Vagina (tissue), 2 donors: ENCODE results near the gene HSPB3.

ENCODE experiments used
- POLR2A ChIP-seq, 2 donors: fragments of 450-650 bp; IDR thresholded peaks; one replicate each; pipeline ENCODE4 v1.6.1; 2017; ENCODE audit warnings: antibody characterized with exemption in 2 of 2, mild to moderate bottlenecking in 2 of 2, moderate library complexity in 2 of 2
- TF ChIP-seq, protein P1 (sequence below), 3 experiments: fragments of 450-650 bp in 2 of 3; fragments of 200-600 bp in 1 of 3; sonication (generic) in 1 of 3; IDR thresholded peaks; one replicate each; pipeline ENCODE4 v1.5.1; 2017 to 2019; ENCODE audit warnings: antibody characterized with exemption in 3 of 3, mild to moderate bottlenecking in 2 of 3, moderate library complexity in 2 of 3

DNA sequence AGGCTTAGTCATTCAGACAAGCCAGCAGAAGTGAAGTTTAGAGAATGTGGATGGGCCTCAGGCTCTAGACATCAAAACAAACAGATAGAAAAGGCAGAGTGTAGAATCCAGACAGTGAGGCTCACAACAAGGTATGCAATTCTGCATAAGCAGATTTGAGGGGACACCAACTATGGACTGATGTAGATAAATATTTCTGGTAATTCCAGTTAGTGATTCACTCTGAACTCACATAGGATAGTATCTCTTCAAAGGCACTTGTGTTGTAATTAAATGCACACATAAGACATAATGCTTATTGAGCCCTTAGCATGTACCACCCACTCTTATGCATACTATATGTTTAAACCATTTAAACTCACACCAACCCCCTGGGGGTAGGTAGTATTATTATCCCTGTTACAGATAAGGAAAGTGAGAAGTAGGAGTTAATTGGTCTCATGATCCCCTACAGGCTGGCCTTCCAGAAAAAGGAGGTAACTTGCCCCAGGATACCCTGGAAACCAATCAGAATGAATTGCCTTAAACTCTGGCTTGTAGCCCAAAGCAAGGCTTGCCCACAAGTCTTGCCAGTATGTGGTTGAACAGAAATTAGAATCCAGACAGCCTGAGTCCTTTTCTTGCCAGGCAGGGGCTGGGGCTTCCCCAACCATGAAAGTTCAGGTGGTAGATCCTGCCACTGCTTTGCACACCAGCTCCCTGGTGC is 39.5 kb upstream of the HSPB3 start:
- no peak for TF ChIP-seq POLR2A (IDR thresholded peaks at IDR 0.05)
- TF ChIP-seq, protein P1, sequence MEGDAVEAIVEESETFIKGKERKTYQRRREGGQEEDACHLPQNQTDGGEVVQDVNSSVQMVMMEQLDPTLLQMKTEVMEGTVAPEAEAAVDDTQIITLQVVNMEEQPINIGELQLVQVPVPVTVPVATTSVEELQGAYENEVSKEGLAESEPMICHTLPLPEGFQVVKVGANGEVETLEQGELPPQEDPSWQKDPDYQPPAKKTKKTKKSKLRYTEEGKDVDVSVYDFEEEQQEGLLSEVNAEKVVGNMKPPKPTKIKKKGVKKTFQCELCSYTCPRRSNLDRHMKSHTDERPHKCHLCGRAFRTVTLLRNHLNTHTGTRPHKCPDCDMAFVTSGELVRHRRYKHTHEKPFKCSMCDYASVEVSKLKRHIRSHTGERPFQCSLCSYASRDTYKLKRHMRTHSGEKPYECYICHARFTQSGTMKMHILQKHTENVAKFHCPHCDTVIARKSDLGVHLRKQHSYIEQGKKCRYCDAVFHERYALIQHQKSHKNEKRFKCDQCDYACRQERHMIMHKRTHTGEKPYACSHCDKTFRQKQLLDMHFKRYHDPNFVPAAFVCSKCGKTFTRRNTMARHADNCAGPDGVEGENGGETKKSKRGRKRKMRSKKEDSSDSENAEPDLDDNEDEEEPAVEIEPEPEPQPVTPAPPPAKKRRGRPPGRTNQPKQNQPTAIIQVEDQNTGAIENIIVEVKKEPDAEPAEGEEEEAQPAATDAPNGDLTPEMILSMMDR (IDR thresholded peaks at IDR 0.05) = no peak
